H9 (cell line): ENCODE measurements around the gene ARNT2. TPM values are rescaled to one million over a fixed set of nuclear protein-coding genes. Genes with fewer than 3 reads are reported as not detected.

Source experiments
- DNase-seq: peaks from one replicate; pipeline ENCODE4 v3.0.0-alpha.2; 2017
- H2AFZ ChIP-seq: one replicate; pipeline ENCODE4 v1.6.1; 2013; ENCODE audit warnings: mild to moderate bottlenecking, low read length, control low read depth, moderate library complexity
- H2AK5ac ChIP-seq: 2 replicates; pipeline ENCODE4 v1.6.1; 2013; ENCODE audit warnings: low read length, control low read depth, mixed read lengths; ENCODE audit not compliant: insufficient read length
- H2BK120ac ChIP-seq: one replicate; pipeline ENCODE4 v1.6.1; 2013; ENCODE audit warnings: low read depth, mild to moderate bottlenecking, low read length, control low read depth, inconsistent platforms; ENCODE audit not compliant: poor library complexity, severe bottlenecking
- H2BK12ac ChIP-seq: 2 replicates; pipeline ENCODE4 v1.6.1; 2013; ENCODE audit warnings: low read length, control low read depth, mixed read lengths, low read depth; ENCODE audit not compliant: insufficient read length
- H2BK15ac ChIP-seq: 2 replicates; pipeline ENCODE4 v1.6.1; 2013; ENCODE audit warnings: low read depth, low read length, control low read depth
- H2BK20ac ChIP-seq: one replicate; pipeline ENCODE4 v1.6.1; 2013; ENCODE audit warnings: low read depth, mild to moderate bottlenecking, low read length, control low read depth, inconsistent platforms; ENCODE audit not compliant: poor library complexity, severe bottlenecking
- H2BK5ac ChIP-seq: 2 replicates; pipeline ENCODE4 v1.6.1; 2013; ENCODE audit warnings: low read length, control low read depth, mixed read lengths; ENCODE audit not compliant: insufficient read length
- H3K14ac ChIP-seq: 2 replicates; pipeline ENCODE4 v1.6.1; 2013; ENCODE audit warnings: low read length, control low read depth; ENCODE audit not compliant: insufficient read depth
- H3K18ac ChIP-seq: 2 replicates; pipeline ENCODE4 v1.6.1; 2013; ENCODE audit warnings: low read depth, mild to moderate bottlenecking, mixed read lengths, low read length, control low read depth; ENCODE audit not compliant: insufficient read length
- H3K23ac ChIP-seq: 2 replicates; pipeline ENCODE4 v1.6.1; 2013; ENCODE audit warnings: low read length, control low read depth, mixed read lengths, low read depth; ENCODE audit not compliant: insufficient read length
- H3K23me2 ChIP-seq: 2 replicates; pipeline ENCODE4 v1.6.1; 2013; ENCODE audit warnings: low read depth, mild to moderate bottlenecking, mixed read lengths, low read length, control low read depth; ENCODE audit not compliant: insufficient read length, poor library complexity, severe bottlenecking
- H3K27ac ChIP-seq: 2 replicates; pipeline ENCODE4 v1.5.1; 2013; ENCODE audit warnings: low read length, control low read depth, mixed read lengths, low read depth; ENCODE audit not compliant: insufficient read length
- H3K27me3 ChIP-seq: 2 replicates; pipeline ENCODE4 v1.6.1; 2013; ENCODE audit warnings: low read length, control low read depth, inconsistent platforms; ENCODE audit not compliant: insufficient read depth
- H3K4ac ChIP-seq: 2 replicates; pipeline ENCODE4 v1.6.1; 2013; ENCODE audit warnings: low read depth, mild to moderate bottlenecking, control low read depth, inconsistent platforms, low read length, moderate library complexity
- H3K4me1 ChIP-seq: 2 replicates; pipeline ENCODE4 v1.6.1; 2013; ENCODE audit warnings: low read length, control low read depth, inconsistent platforms; ENCODE audit not compliant: insufficient read depth
- H3K4me2 ChIP-seq: 2 replicates; pipeline ENCODE4 v1.6.1; 2013; ENCODE audit warnings: low read length, control low read depth, mixed read lengths; ENCODE audit not compliant: insufficient read length, insufficient read depth
- H3K56ac ChIP-seq: 2 replicates; pipeline ENCODE4 v1.6.1; 2013; ENCODE audit warnings: low read depth, mild to moderate bottlenecking, mixed read lengths, low read length, control low read depth; ENCODE audit not compliant: insufficient read length
- H3K79me1 ChIP-seq: 2 replicates; pipeline ENCODE4 v1.6.1; 2013; ENCODE audit warnings: low read depth, mild to moderate bottlenecking, moderate library complexity, low read length, control low read depth, inconsistent platforms; ENCODE audit not compliant: insufficient read depth, poor library complexity, severe bottlenecking
- H3K79me2 ChIP-seq: 2 replicates; pipeline ENCODE4 v1.6.1; 2013; ENCODE audit warnings: low read length, control low read depth, inconsistent platforms; ENCODE audit not compliant: insufficient read depth
- H3K9ac ChIP-seq: 2 replicates; pipeline ENCODE4 v1.6.1; 2013; ENCODE audit warnings: low read length, control low read depth, mixed read lengths; ENCODE audit not compliant: insufficient read length; ENCODE audit errors: extremely low read depth
- H3K9me3 ChIP-seq: one replicate; pipeline ENCODE4 v1.6.1; 2013; ENCODE audit warnings: low read depth, low read length, inconsistent platforms; ENCODE audit not compliant: control insufficient read depth
- H3T11ph ChIP-seq: one replicate; pipeline ENCODE4 v1.6.1; 2013; ENCODE audit warnings: mild to moderate bottlenecking, low read length, control low read depth, inconsistent platforms
- H4K20me1 ChIP-seq: one replicate; pipeline ENCODE4 v1.6.1; 2013; ENCODE audit not compliant: control insufficient read depth, insufficient read length, insufficient read depth
- H4K5ac ChIP-seq: 2 replicates; pipeline ENCODE4 v1.6.1; 2013; ENCODE audit warnings: low read depth, mild to moderate bottlenecking, mixed read lengths, low read length, control low read depth; ENCODE audit not compliant: insufficient read length
- H4K8ac ChIP-seq: replicated peaks from 2 replicates; pipeline ENCODE4 v1.6.1; 2013; ENCODE audit warnings: low read length, control low read depth, mixed read lengths, low read depth; ENCODE audit not compliant: insufficient read length
- H4K91ac ChIP-seq: 2 replicates; pipeline ENCODE4 v1.6.1; 2013; ENCODE audit warnings: low read depth, mild to moderate bottlenecking, moderate library complexity, mixed read lengths, low read length, control low read depth; ENCODE audit not compliant: insufficient read length
- H3K27ac Mint-ChIP-seq, 3 experiments: 2 replicates in 2 of 3; 3 replicates in 1 of 3; pipeline ENCODE4 v1.8.0; 2020 to 2021; ENCODE audit warnings: mixed read lengths in 3 of 3, mild to moderate bottlenecking in 1 of 3, moderate library complexity in 1 of 3
- H3K27me3 Mint-ChIP-seq: 2 replicates; pipeline ENCODE4 v1.8.0; 2021; ENCODE audit warnings: low read depth, mild to moderate bottlenecking, moderate library complexity, mixed read lengths
- H3K36me3 Mint-ChIP-seq, 3 experiments: 2 replicates in 2 of 3; 3 replicates in 1 of 3; pipeline ENCODE4 v1.8.0; 2020 to 2021; ENCODE audit warnings: low read depth in 3 of 3, mixed read lengths in 3 of 3; ENCODE audit not compliant: insufficient read depth in 1 of 3
- H3K4me1 Mint-ChIP-seq, 2 experiments: 2 replicates each; pipeline ENCODE4 v1.8.0; 2020; ENCODE audit warnings: mixed read lengths in 2 of 2
- H3K4me3 Mint-ChIP-seq, 2 experiments: 2 replicates in 1 of 2; 3 replicates in 1 of 2; pipeline ENCODE4 v1.8.0; 2020 to 2021; ENCODE audit warnings: mild to moderate bottlenecking in 2 of 2, mixed read lengths in 2 of 2, moderate library complexity in 1 of 2
- H3K9me3 Mint-ChIP-seq, 2 experiments: 2 replicates in 1 of 2; 3 replicates in 1 of 2; pipeline ENCODE4 v1.8.0; 2020; ENCODE audit warnings: mild to moderate bottlenecking in 2 of 2, mixed read lengths in 2 of 2, moderate library complexity in 1 of 2
- WGBS: extraction: QIAGEN DNeasy Blood & Tissue Kit; methylation state at CpG from one replicate; pipeline ENCODE4 v1.1.7; 2013; ENCODE audit warnings: missing lambda C conversion rate, low lambda C conversion rate, mixed read lengths; ENCODE audit not compliant: insufficient read length; ENCODE audit errors: extremely low coverage; 5-methylcytosine and 5-hydroxymethylcytosine counted together
- total RNA-seq: library from RNA; stranded (reverse); gene quantifications from 2 replicates; pipeline ENCODE4 v1.2.1, GENCODE V29; 2021
- TF ChIP-seq, protein P1 (sequence below): fragments of 200-600 bp; sonication (generic); conservative IDR thresholded peaks from 3 replicates; pipeline ENCODE4 v1.8.0; 2021; ENCODE audit warnings: antibody characterized with exemption, mild to moderate bottlenecking

Gene ARNT2
- total RNA-seq, 1 experiment from 2014 or later, result 10.5 TPM

- Histone ChIP-seq H4K5ac (no peak overlapping the region), H2BK5ac (no peak overlapping the region), H3K23ac (no peak overlapping the region), H2BK15ac (no peak overlapping the region), H3K23me2 (peaks cover 5% of the 10 kb centered on the region), H3K27ac (no peak overlapping the region), H2BK20ac (no peak overlapping the region), H4K91ac (no peak overlapping the region), H3K56ac (no peak overlapping the region), H3T11ph (no peak overlapping the region), H3K9me3 (no peaks in the 10 kb centered on the region), H3K18ac (no peak overlapping the region), H3K4ac (no peak overlapping the region), H3K79me1 (no peaks in the 10 kb centered on the region), H2BK12ac (no peak overlapping the region), H2BK120ac (no peak overlapping the region), H3K9ac (no peak overlapping the region), H2AK5ac (no peak overlapping the region), H3K27me3 (no peaks in the 10 kb centered on the region), H3K4me1 (peaks cover 4% of the 10 kb centered on the region; the same call in 1 of the 2 replicates), H2AFZ (no peak overlapping the region), H3K79me2 (no peaks in the 10 kb centered on the region), H3K4me2 (no peak overlapping the region), H3K14ac (no peak overlapping the region), H4K20me1 (no peaks in the 10 kb centered on the region), H4K8ac (no peak overlapping the region)
- Mint-ChIP-seq H3K4me1 (peaks cover 28 to 33% of the 10 kb centered on the region in 2 experiments), H3K27ac (no peak overlapping the region), H3K36me3 (no peaks in the 10 kb centered on the region; a peak in 1 of 7 replicates), H3K9me3 (no peaks in the 10 kb centered on the region), H3K4me3 (no peak overlapping the region), H3K27me3 (no peaks in the 10 kb centered on the region)
- no peak for DNase-seq
- no CpG with 5 or more reads among the region's 7 CpGs for WGBS
- TF ChIP-seq, protein P1, sequence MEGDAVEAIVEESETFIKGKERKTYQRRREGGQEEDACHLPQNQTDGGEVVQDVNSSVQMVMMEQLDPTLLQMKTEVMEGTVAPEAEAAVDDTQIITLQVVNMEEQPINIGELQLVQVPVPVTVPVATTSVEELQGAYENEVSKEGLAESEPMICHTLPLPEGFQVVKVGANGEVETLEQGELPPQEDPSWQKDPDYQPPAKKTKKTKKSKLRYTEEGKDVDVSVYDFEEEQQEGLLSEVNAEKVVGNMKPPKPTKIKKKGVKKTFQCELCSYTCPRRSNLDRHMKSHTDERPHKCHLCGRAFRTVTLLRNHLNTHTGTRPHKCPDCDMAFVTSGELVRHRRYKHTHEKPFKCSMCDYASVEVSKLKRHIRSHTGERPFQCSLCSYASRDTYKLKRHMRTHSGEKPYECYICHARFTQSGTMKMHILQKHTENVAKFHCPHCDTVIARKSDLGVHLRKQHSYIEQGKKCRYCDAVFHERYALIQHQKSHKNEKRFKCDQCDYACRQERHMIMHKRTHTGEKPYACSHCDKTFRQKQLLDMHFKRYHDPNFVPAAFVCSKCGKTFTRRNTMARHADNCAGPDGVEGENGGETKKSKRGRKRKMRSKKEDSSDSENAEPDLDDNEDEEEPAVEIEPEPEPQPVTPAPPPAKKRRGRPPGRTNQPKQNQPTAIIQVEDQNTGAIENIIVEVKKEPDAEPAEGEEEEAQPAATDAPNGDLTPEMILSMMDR, result no peak
These were observed 87.1 kb downstream of the ARNT2 start for GRCh38 chr15:80491163-80491847.
